ENCODE results near the gene EPB41L1. TPM values are rescaled to one million over a fixed set of nuclear protein-coding genes. Genes with fewer than 3 reads are reported as not detected.

EPB41L1 gene
- total and polyA plus RNA-seq, 2 donors from 2014 or later = 53.2 to 230 TPM

DNA sequence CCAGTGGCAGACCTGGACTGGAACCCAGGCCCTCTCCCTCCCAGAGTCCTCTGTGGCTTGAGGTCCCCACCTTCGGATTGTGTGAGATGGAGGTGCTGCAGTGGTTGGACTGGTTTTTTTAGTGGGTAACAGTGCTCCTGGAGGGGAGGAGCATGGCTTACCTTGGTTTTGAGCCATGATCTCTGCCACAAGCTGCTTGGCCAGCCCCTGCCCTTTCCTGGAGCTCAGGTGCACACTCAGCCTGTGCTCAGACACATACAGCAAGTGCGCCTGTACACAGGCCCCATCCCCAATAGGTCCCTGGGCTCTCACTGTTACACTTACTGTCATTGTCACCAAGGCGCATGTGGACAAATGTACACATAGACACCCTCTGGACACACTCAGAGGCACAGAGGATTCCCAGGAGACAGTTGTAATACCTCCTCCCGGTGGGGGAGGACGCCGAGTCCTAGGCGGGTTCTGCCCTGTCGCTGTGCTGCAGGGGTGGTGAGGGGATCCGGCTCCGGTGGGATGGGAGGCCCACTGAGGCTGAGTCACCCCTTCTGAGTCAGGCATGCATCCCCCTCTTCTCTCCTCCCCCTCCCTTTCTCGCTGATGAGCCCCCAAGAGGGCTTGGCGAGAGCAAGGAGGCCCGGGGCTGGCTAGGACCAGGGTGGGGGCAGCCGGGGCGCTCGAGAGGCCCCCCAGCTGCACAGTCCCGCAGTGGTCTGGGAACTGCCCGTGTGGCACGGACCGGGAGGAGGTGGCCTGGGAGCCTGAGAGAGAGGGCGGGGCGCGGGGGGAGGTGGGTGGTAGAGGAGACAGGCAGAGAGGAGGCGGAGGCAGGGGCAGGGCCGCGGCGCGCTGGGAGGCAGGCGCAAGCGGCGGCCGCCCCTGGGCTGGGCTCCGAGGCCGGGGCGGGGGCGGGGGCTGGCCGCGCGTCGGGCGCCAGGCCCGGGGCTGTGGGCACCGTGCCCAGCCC, 522 bp upstream of the EPB41L1 start:
- DNase-seq (peak; percentile 88 to 96 (median 92)), FAIRE-seq (no peak)
- Histone ChIP-seq H3K9me3 (ENCODE audit: control insufficient read depth in 2 of 3, insufficient read depth in 1 of 3, low read length in 3 of 3) (no peaks in the 10 kb centered on the region), H3K4me3 (ENCODE audit: low read length in 3 of 3) (peak overlapping the region; percentile 31 to 74 (median 72)), H3K27me3 (ENCODE audit: control insufficient read depth, insufficient read depth, low read length) (no peaks in the 10 kb centered on the region), H3K4me1 (ENCODE audit: control insufficient read depth in 2 of 3, insufficient read depth in 2 of 3, low read depth in 1 of 3, low read length in 3 of 3) (peaks cover 2 to 57% (median 57%) of the 10 kb centered on the region in 3 donors), H3K36me3 (ENCODE audit: control insufficient read depth in 2 of 3, insufficient read depth in 3 of 3, low read length in 3 of 3) (no peaks in the 10 kb centered on the region), H3K27ac (ENCODE audit: low read depth in 2 of 2, low read length in 2 of 2) (peak overlapping the region; percentile 88 to 90), H3K9ac (ENCODE audit: low read length in 3 of 3) (peak overlapping the region; percentile 20 to 85 (median 25))
- TF ChIP-seq, protein P1, sequence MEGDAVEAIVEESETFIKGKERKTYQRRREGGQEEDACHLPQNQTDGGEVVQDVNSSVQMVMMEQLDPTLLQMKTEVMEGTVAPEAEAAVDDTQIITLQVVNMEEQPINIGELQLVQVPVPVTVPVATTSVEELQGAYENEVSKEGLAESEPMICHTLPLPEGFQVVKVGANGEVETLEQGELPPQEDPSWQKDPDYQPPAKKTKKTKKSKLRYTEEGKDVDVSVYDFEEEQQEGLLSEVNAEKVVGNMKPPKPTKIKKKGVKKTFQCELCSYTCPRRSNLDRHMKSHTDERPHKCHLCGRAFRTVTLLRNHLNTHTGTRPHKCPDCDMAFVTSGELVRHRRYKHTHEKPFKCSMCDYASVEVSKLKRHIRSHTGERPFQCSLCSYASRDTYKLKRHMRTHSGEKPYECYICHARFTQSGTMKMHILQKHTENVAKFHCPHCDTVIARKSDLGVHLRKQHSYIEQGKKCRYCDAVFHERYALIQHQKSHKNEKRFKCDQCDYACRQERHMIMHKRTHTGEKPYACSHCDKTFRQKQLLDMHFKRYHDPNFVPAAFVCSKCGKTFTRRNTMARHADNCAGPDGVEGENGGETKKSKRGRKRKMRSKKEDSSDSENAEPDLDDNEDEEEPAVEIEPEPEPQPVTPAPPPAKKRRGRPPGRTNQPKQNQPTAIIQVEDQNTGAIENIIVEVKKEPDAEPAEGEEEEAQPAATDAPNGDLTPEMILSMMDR (IDR thresholded peaks at IDR 0.05; ENCODE audit: borderline replicate concordance, extremely low read depth, insufficient read depth) = no peak
- intact Hi-C loops (cut with DNase I) = no loop called here

DNA sequence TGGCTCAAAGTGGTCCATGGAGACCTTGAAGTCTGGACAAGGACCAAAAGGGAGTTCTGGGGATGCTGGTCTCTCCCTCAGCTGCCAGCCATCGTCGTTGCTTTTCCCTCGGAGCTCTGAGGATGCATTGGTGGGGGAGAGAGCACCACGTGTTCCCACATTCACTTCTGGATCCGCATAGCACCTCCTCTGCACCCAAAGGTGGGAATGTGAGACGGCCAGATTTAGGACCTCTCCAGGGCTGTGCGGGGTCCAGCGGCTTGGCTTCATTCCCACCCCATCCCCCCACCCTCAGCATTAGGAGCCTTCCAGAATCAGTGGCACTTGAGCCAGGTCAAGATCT, 1.1 kb downstream of the EPB41L1 start:
- peak in 1 of 5 donors; percentile 57 for DNase-seq
- Histone ChIP-seq H3K27ac (ENCODE audit: low read depth in 2 of 2, low read length in 2 of 2) (no peak overlapping the region), H3K4me1 (ENCODE audit: control insufficient read depth in 2 of 3, insufficient read depth in 2 of 3, low read depth in 1 of 3, low read length in 3 of 3) (peaks cover 2 to 47% (median 44%) of the 10 kb centered on the region in 3 donors), H3K9ac (ENCODE audit: low read length in 3 of 3) (peak overlapping the region in 1 of 3 donors; percentile 16), H3K4me3 (ENCODE audit: low read length in 3 of 3) (peak overlapping the region in 1 of 3 donors; percentile 68), H3K27me3 (ENCODE audit: control insufficient read depth, insufficient read depth, low read length) (no peaks in the 10 kb centered on the region), H3K36me3 (ENCODE audit: control insufficient read depth in 2 of 3, insufficient read depth in 3 of 3, low read length in 3 of 3) (no peaks in the 10 kb centered on the region), H3K9me3 (ENCODE audit: control insufficient read depth in 2 of 3, insufficient read depth in 1 of 3, low read length in 3 of 3) (no peaks in the 10 kb centered on the region)
- TF ChIP-seq, protein P1 (IDR thresholded peaks at IDR 0.05; ENCODE audit: borderline replicate concordance, extremely low read depth, insufficient read depth) = no peak
- intact Hi-C loops (cut with DNase I) = no loop called here
- FAIRE-seq = no peak

DNA sequence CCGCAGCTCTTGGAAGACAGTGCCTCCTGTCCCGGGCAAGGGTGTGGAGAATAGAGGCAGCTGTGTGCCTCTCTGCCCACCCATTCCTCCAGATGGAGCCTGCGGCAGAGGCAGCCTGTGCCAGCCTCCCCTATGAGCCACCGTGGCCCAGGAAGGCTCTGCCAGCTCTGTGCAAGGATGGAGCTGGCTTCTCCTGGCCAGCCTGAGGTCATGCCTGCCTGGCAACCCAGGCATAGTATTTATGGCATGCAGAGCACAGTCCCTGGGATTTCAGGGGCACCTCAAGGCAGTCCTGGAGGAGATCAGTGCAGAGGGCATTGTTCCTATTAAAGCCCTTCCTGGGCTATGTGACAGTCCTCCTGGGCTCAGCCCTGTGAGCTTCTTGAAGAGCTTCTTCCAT, 1.5 kb downstream of the EPB41L1 start:
- Histone ChIP-seq H3K9ac (ENCODE audit: low read length in 3 of 3) (peak overlapping the region in 1 of 3 donors; percentile 16), H3K4me1 (ENCODE audit: control insufficient read depth in 2 of 3, insufficient read depth in 2 of 3, low read depth in 1 of 3, low read length in 3 of 3) (peaks cover 2 to 46% (median 40%) of the 10 kb centered on the region in 3 donors), H3K27me3 (ENCODE audit: control insufficient read depth, insufficient read depth, low read length) (no peaks in the 10 kb centered on the region), H3K4me3 (ENCODE audit: low read length in 3 of 3) (peak overlapping the region in 1 of 3 donors; percentile 68), H3K27ac (ENCODE audit: low read depth in 2 of 2, low read length in 2 of 2) (no peak overlapping the region), H3K9me3 (ENCODE audit: control insufficient read depth in 2 of 3, insufficient read depth in 1 of 3, low read length in 3 of 3) (no peaks in the 10 kb centered on the region), H3K36me3 (ENCODE audit: control insufficient read depth in 2 of 3, insufficient read depth in 3 of 3, low read length in 3 of 3) (no peaks in the 10 kb centered on the region)
- TF ChIP-seq, protein P1 (IDR thresholded peaks at IDR 0.05; ENCODE audit: borderline replicate concordance, extremely low read depth, insufficient read depth) = no peak
- intact Hi-C loops (cut with DNase I) = no loop called here
- FAIRE-seq (no peak), DNase-seq (no peak)

All from kidney (tissue), 14 donors.